ENCODE data around the gene SEPTIN6.

GRCh38 chrX:119721926-119722325 is 29.0 kb upstream of the SEPTIN6 start:
- no peak for TF ChIP-seq POLR2AphosphoS5 (IDR thresholded peaks at IDR 0.05; ENCODE audit: low read depth, low read length)
- TF ChIP-seq TAF1 (IDR thresholded peaks at IDR 0.05; ENCODE audit: low read depth, low read length): no peak
- TF ChIP-seq POLR2A (IDR thresholded peaks at IDR 0.05; ENCODE audit: low read depth, low read length): no peak
- no peak for TF ChIP-seq SPI1 (IDR thresholded peaks at IDR 0.05; ENCODE audit: low read depth, low read length)

Measured in GM12891 (cell line).